CD4-positive, alpha-beta T cell treated with Interleukin-10 for 1 hour (primary cell): ENCODE data around the gene UBE2S.
"Not testable (repeated sequence)": the region's sequence is repeated elsewhere in the genome, so short reads cannot be mapped to it uniquely, and the experiment has no call there.

Source experiments
- DNase-seq: peaks from one replicate; pipeline ENCODE4 v3.0.0-alpha.2; 2020

Gene UBE2S

DNA sequence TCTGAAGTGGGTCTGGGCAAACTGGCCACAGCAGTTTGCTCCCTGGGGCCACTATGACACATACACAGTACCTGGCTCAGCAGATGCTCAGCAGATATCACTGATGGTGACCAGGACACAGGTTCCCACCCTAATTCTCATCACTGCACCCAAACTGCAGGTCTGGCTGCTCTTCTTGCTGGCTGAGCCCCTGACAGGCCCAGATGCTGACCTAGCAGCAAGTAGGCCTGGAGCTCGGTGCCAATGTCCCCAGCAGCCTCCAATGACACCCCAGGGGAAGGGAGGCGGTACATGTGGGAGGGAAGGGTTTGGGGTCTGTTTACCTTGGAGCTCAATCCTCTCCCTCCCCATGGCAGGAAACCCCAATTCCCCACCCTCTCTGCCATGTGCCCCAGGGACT, 5.1 kb downstream of the UBE2S start:
- no peak for DNase-seq

DNA sequence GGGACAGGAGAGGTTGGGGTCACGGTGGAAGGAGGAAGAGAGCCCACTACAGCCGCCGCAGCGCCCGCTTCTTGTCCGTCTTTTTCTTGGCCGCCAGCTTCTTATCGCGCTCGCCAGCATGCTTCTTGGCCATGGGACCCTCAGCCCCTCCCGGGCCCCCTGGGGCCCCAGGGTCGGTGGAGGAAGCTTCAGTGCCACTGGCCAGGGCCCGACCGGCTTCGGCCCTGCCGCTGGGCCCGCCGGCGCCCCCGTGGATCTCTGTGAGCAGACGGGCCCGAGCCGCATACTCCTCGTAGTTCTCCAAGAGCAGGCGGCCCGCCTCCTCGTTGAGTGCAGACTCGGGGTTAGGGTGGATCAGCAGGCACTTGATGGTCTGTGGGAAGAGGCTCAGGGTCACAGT, 6.2 kb downstream of the UBE2S start:
- not testable (repeated sequence) for DNase-seq

- peak; percentile 9 for DNase-seq
These were observed 7.1 kb downstream of the UBE2S start for GRCh38 chr19:55400281-55401087.

GRCh38 chr19:55398200-55398925, 9.2 kb downstream of the UBE2S start:
- DNase-seq = peak; percentile 15

GRCh38 chr19:55392820-55393761, 14.5 kb downstream of the UBE2S start:
- no peak for DNase-seq

DNA sequence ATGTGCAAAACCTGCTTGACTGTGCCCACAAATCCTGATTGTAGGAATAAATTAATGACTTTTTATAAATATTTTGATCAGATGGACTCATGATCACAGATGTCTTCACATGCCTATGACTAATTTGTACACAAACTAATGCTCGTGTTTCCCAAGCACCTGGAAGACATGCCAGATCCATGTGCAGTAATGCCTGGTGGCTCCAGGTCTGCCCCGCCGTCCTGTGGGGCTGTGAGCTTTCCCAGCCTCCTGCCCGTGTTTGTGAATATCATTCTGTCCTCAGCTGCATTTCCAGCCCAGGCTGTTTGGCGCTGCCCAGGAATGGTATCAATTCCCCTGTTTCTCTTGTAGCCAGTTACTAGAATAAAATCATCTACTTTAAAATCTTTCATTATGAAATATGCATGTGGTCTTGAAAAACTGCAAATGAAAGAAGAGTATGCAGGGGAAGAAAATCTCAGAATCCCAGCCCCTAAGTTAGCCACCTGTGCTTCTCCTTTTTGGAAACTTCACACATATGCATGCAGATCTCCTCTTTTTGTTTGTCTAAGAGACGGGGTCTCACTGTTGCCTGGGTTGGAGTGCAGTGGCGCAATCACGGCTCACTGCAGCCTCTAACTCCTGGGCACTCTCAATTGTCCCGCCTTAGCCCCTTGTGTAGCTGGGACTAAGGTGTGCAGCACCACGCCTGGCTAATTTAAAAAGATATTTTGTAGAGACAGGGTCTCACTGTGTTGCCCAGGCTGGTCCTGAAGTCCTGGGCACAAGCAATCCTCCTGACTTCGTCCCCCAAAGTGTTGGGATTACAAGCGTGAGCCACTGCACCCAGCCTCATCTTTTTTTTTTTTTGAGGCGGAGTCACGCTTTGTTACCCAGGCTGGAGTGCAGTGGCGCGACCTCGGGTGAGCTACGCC, 15.6 kb downstream of the UBE2S start:
- DNase-seq = no peak

DNA sequence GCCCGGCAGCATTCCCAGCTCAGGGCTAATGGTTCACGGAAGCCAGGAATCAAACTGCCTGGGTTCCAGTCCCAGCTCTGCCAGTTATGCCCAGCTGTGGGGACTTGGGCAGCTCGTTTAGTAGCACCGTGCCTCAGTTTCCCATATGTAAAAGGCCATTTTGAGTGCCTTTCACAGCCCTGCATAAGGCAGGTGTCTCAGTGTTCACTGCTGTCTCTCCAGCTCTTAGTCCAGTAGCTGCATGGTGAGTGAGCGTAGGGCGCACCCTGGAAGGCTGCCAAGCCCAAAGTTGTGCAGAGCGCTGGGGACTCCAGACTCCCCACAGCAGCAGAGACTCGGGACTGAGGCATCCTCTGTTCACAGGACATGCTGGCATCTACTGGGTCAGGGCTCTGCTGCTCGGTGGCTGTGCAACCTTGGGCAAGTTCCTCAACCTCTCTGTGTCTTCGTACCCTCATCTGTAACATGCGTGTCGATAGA, 16.4 kb downstream of the UBE2S start:
- no peak for DNase-seq

- no peak for DNase-seq
These were observed 17.1 kb downstream of the UBE2S start for GRCh38 chr19:55390461-55390880.

- no peak for DNase-seq
These were observed 17.9 kb downstream of the UBE2S start for GRCh38 chr19:55389386-55390317.

DNA sequence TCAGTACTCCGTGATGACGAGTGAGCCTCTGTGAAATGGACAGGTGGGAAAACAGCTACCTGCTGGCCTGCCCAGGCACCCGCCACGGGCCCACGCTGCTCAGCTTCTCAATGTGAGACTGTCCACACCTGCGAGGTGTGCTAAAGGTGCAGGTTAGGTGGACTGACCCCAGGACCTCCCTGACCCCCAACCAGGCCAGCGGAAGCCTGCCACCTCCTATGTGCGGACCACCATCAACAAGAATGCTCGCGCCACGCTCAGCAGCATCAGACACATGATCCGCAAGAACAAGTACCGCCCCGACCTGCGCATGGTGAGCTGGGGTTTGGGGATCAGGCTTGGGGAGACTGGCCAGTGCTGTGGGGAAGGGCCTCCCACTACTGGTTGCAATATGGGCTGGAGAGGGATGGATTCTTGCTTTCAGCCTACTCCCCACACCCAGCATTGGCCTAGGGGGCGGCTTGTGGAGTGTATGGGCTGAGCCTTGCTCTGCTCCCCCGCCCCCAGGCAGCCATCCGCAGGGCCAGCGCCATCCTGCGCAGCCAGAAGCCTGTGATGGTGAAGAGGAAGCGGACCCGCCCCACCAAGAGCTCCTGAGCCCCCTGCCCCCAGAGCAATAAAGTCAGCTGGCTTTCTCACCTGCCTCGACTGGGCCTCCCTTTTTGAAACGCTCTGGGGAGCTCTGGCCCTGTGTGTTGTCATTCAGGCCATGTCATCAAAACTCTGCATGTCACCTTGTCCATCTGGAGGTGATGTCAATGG, 19.7 kb downstream of the UBE2S start:
- no peak for DNase-seq

GRCh38 chr19:55386493-55386971, 21.1 kb downstream of the UBE2S start:
- no peak for DNase-seq

- peak; percentile 99 for DNase-seq
These were observed 21.7 kb downstream of the UBE2S start, which contains the start of gene RPL28 for GRCh38 chr19:55385724-55386492. RPL28 (plus strand) TSS chr19:55385932; CDS start chr19:55386358, 426 bp downstream.

GRCh38 chr19:55384920-55385723, 22.5 kb downstream of the UBE2S start:
- peak; percentile 97 for DNase-seq

GRCh38 chr19:55384131-55384919, 23.3 kb downstream of the UBE2S start, which contains the start of gene TMEM238:
TMEM238 (minus strand) TSS chr19:55384292; CDS start chr19:55384259, 33 bp downstream.
- DNase-seq = peak; percentile 45

- peak; percentile 52 for DNase-seq
These were observed 24.1 kb downstream of the UBE2S start for GRCh38 chr19:55383279-55384130.

DNA sequence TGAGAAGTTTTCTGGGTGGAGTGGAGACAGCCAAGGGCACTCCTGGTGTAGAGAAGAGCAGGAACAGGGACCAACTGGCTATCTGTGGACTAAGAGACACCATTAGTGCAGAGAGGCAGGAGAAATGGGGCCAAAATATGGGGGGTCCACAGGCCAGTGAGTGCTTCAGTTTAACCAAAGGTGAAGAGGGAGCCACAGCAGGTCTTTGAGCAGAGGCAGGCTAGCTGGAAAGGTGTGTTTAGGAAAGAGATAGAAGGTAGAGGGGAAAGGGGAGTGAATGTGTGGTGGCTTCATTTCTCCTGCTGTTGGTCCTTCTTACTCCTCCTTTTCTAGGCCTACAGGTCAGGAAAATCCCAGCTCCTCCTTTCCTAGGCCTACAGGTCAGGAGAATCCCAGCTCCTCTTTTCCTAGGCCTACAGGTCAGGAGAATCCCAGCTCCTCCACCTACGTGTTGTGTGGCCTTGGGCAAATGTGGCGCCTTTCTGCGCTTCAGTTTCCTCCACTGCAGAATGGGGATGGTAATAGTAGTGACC, 25.0 kb downstream of the UBE2S start:
- no peak for DNase-seq
